MM.1S (cell line): ENCODE measurements around the gene ARMCX5.

ENCODE experiments used
- EZH2phosphoT487 ChIP-seq: fragments of 300-600 bp; sonication (generic); IDR thresholded peaks from 2 replicates; pipeline ENCODE4 v1.6.1; 2018; ENCODE audit warnings: antibody characterized with exemption, low read length
- TF ChIP-seq, protein P1 (sequence below): fragments of 300-600 bp; sonication (generic); IDR thresholded peaks from 2 replicates; pipeline ENCODE4 v1.5.1; 2016; ENCODE audit warnings: antibody characterized with exemption, low read length, mixed read lengths

DNA sequence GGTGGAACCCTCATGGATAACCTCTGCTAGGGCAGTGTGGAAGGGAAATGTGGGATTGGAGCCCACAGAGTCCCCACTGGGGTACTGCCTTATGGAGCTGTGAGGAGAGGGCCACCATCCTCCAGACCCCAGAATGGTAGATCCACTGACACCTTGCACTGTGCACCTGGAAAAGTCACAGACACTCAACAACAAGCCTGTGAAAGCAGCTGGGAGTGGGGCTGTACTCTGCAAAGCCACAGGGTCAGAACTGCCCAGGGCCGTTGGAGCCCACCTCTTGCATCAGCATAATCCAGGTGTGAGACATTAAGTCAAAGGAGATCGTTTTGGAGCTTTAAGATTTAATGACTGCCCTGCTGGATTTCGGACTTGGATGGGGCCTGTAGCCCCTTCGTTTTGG lies 11.6 kb downstream of the ARMCX5 start:
- TF ChIP-seq, protein P1, sequence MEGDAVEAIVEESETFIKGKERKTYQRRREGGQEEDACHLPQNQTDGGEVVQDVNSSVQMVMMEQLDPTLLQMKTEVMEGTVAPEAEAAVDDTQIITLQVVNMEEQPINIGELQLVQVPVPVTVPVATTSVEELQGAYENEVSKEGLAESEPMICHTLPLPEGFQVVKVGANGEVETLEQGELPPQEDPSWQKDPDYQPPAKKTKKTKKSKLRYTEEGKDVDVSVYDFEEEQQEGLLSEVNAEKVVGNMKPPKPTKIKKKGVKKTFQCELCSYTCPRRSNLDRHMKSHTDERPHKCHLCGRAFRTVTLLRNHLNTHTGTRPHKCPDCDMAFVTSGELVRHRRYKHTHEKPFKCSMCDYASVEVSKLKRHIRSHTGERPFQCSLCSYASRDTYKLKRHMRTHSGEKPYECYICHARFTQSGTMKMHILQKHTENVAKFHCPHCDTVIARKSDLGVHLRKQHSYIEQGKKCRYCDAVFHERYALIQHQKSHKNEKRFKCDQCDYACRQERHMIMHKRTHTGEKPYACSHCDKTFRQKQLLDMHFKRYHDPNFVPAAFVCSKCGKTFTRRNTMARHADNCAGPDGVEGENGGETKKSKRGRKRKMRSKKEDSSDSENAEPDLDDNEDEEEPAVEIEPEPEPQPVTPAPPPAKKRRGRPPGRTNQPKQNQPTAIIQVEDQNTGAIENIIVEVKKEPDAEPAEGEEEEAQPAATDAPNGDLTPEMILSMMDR: no peak
- TF ChIP-seq EZH2phosphoT487: no peak
